Smooth muscle cell (in vitro differentiated cells): ENCODE measurements around the gene ABCA1. TPM values are rescaled to one million over a fixed set of nuclear protein-coding genes. Genes with fewer than 3 reads are reported as not detected.

Experiments used
- DNase-seq: peaks from one replicate; lab custom pipeline; 2025; ENCODE audit not compliant: unreplicated experiment; lab: John Stamatoyannopoulos, UW
- H2AFZ ChIP-seq: fragments of 200-600 bp; sonication (generic); 2 replicates; pipeline ENCODE4 v1.6.0; 2016; ENCODE audit warnings: antibody characterized with exemption, low read depth, mild to moderate bottlenecking
- H3F3A ChIP-seq: fragments of 200-600 bp; sonication (generic); 2 replicates; pipeline ENCODE4 v1.6.0; 2017; ENCODE audit warnings: antibody characterized with exemption, low read depth
- H3K27ac ChIP-seq: fragments of 200-600 bp; sonication (generic); 2 replicates; pipeline ENCODE4 v1.5.1; 2016; ENCODE audit warnings: low read depth, mild to moderate bottlenecking
- H3K27me3 ChIP-seq: fragments of 200-600 bp; sonication (generic); 2 replicates; pipeline ENCODE4 v1.6.1; 2016; ENCODE audit warnings: low read depth, mild to moderate bottlenecking
- H3K36me3 ChIP-seq: fragments of 200-600 bp; sonication (generic); 2 replicates; pipeline ENCODE4 v1.5.1; 2016; ENCODE audit warnings: low read depth
- H3K4me1 ChIP-seq: fragments of 200-600 bp; sonication (generic); 2 replicates; pipeline ENCODE4 v1.5.1; 2016; ENCODE audit warnings: low read depth
- H3K4me2 ChIP-seq: fragments of 200-600 bp; sonication (generic); 2 replicates; pipeline ENCODE4 v1.6.0; 2016; ENCODE audit warnings: mild to moderate bottlenecking
- H3K4me3 ChIP-seq: fragments of 200-600 bp; sonication (generic); 2 replicates; pipeline ENCODE4 v1.5.1; 2016; ENCODE audit warnings: mild to moderate bottlenecking
- H3K79me2 ChIP-seq: fragments of 200-600 bp; sonication (generic); 2 replicates; pipeline ENCODE4 v1.6.0; 2016; ENCODE audit warnings: low read depth, mild to moderate bottlenecking
- H3K9ac ChIP-seq: fragments of 200-600 bp; sonication (generic); 2 replicates; pipeline ENCODE4 v1.6.0; 2016; ENCODE audit warnings: low read depth
- H3K9me3 ChIP-seq: fragments of 200-600 bp; sonication (generic); replicated peaks from 2 replicates; pipeline ENCODE4 v1.5.1; 2016; ENCODE audit warnings: low read depth
- H4K20me1 ChIP-seq: fragments of 200-600 bp; sonication (generic); 2 replicates; pipeline ENCODE4 v1.6.0; 2016; ENCODE audit warnings: low read depth
- CTCF ChIP-seq: fragments of 200-600 bp; sonication (generic); IDR thresholded peaks from 2 replicates; pipeline ENCODE4 v1.5.1; 2017; ENCODE audit warnings: borderline replicate concordance, mild to moderate bottlenecking, antibody characterized with exemption; ENCODE audit not compliant: insufficient read depth, poor library complexity, severe bottlenecking
- WGBS: methylation state at CpG from one replicate; pipeline ENCODE4 v1.1.7; 2016; ENCODE audit warnings: low lambda C conversion rate; 5-methylcytosine and 5-hydroxymethylcytosine counted together
- polyA plus RNA-seq: library from polyadenylated mRNA; unstranded; fragments of >200 nt; fragmentation: Nextera tagmentation; extraction: Ambion mirVana; gene quantifications from 2 replicates; pipeline ENCODE4 v1.2.1, GENCODE V29; 2016
- total RNA-seq: library from RNA; depleted of rRNA; stranded (reverse); fragments of >200 nt; gene quantifications from 2 replicates; pipeline ENCODE4 v1.2.3, GENCODE V29; 2014

Gene ABCA1
- total and polyA plus RNA-seq, 2 experiments from 2014 or later, result 2.8 to 29.6 TPM

DNA sequence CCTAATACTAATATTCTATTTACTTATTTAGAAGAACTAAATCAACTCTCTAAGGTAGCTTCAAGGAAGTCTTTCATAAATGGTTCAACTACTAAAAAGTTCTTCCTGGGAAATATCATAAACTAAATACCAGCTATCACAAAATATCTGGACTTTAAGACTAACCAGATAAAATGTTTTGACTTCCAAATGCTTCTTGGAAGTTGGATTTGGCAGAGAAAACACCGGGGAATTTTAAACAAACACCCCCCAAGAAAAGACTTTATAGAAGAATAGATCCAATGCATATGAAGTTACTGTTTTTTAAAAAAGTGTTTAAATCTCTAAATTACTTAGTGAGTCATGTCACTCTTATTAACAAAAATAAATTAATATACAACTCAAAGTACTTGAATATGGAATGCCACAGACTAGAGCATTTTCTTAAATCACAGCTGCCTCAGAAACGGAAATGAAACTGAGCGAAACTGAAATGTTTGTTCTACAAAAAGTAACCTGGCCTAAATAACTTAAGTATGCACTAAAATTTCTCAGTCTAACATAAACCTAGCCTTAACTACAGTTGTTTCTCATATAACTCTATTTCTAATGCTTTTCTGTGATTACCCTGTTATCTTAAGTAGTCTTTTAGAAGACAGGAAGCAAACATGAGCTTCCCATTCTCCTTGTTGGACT, 6.8 kb downstream of the ABCA1 start:
- no peak overlapping the region for H3K4me2 ChIP-seq
- TF ChIP-seq CTCF, result no peak
- H3K36me3 ChIP-seq, result no peaks in the 10 kb centered on the region
- H3K27ac ChIP-seq, result no peak overlapping the region
- peak overlapping the region; percentile 4 for H3K4me3 ChIP-seq
- WGBS, result 88% methylated on average over 3 of the region's 3 CpGs
- no peaks in the 10 kb centered on the region for H3K9me3 ChIP-seq
- no peak for DNase-seq
- no peak overlapping the region for H3K9ac ChIP-seq
- H3F3A ChIP-seq, result no peaks in the 10 kb centered on the region
- peaks cover 52% of the 10 kb centered on the region for H3K79me2 ChIP-seq
- H3K4me1 ChIP-seq, result peaks cover 10% of the 10 kb centered on the region
- no peak overlapping the region for H2AFZ ChIP-seq
- no peaks in the 10 kb centered on the region for H3K27me3 ChIP-seq
- peaks cover 76% of the 10 kb centered on the region for H4K20me1 ChIP-seq

DNA sequence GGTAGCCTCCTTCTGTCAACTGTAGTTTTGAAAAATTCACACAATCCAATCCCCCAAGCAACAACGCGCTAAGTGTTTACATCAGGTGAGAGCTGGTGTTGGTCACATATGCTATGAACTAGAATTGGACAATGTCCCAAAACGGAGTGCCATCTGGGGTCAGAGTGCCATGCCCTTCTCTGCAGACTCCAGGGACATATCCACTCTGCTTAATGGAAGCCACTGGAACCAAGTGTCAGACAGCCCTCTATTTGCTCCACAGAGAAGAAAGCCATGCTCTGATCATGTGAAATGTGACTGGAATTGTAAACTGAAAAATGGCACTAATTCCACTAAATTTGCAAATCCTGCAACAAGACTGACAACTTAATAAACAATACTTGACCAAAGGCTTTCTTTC, 12.2 kb downstream of the ABCA1 start:
- H3K27me3 ChIP-seq, result no peaks in the 10 kb centered on the region
- no peak for TF ChIP-seq CTCF
- H3K9ac ChIP-seq, result no peak overlapping the region
- peaks cover 61% of the 10 kb centered on the region for H3K79me2 ChIP-seq
- peaks cover 85% of the 10 kb centered on the region for H4K20me1 ChIP-seq
- no peak for DNase-seq
- H3K27ac ChIP-seq, result no peak overlapping the region
- no peak overlapping the region for H3K4me3 ChIP-seq
- peaks cover 14% of the 10 kb centered on the region for H3K4me1 ChIP-seq
- H3F3A ChIP-seq, result no peaks in the 10 kb centered on the region
- H3K36me3 ChIP-seq, result no peaks in the 10 kb centered on the region
- WGBS, result 89% methylated on average over 3 of the region's 3 CpGs
- no peaks in the 10 kb centered on the region for H3K9me3 ChIP-seq
- no peak overlapping the region for H3K4me2 ChIP-seq
- no peak overlapping the region for H2AFZ ChIP-seq

GRCh38 chr9:104915049-104915448, 12.9 kb downstream of the ABCA1 start:
- no peak for TF ChIP-seq CTCF
- H3K79me2 ChIP-seq, result peaks cover 54% of the 10 kb centered on the region

GRCh38 chr9:104914466-104914865, 13.5 kb downstream of the ABCA1 start:
- WGBS, result 91% methylated on average over 3 of the region's 3 CpGs
- peaks cover 18% of the 10 kb centered on the region for H3K4me1 ChIP-seq
- H4K20me1 ChIP-seq, result peaks cover 85% of the 10 kb centered on the region

More at GRCh38 chr9:104915049-104915448, 12.9 kb downstream of the ABCA1 start:
- H3K4me1 ChIP-seq, result peaks cover 14% of the 10 kb centered on the region
- WGBS, result 93% methylated on average over 7 of the region's 7 CpGs
- no peak for DNase-seq
- no peak overlapping the region for H3K9ac ChIP-seq
- peaks cover 85% of the 10 kb centered on the region for H4K20me1 ChIP-seq
- H3K4me2 ChIP-seq, result no peak overlapping the region
- no peak overlapping the region for H3K4me3 ChIP-seq
- H3K27ac ChIP-seq, result no peak overlapping the region
- no peaks in the 10 kb centered on the region for H3K36me3 ChIP-seq
- H3K9me3 ChIP-seq, result no peaks in the 10 kb centered on the region
- H3F3A ChIP-seq, result no peaks in the 10 kb centered on the region
- H2AFZ ChIP-seq, result no peak overlapping the region
- H3K27me3 ChIP-seq, result no peaks in the 10 kb centered on the region

More at GRCh38 chr9:104914466-104914865, 13.5 kb downstream of the ABCA1 start:
- no peaks in the 10 kb centered on the region for H3K27me3 ChIP-seq
- no peaks in the 10 kb centered on the region for H3K9me3 ChIP-seq
- no peak overlapping the region for H3K27ac ChIP-seq
- DNase-seq, result no peak
- H3K4me3 ChIP-seq, result no peak overlapping the region
- H2AFZ ChIP-seq, result no peak overlapping the region
- no peaks in the 10 kb centered on the region for H3K36me3 ChIP-seq
- no peak overlapping the region for H3K9ac ChIP-seq
- H3F3A ChIP-seq, result no peaks in the 10 kb centered on the region
- H3K4me2 ChIP-seq, result no peak overlapping the region
- peaks cover 49% of the 10 kb centered on the region for H3K79me2 ChIP-seq
- no peak for TF ChIP-seq CTCF
